SK-N-SH (cell line): ENCODE data around the gene MVB12B. TPM values are rescaled to one million over a fixed set of nuclear protein-coding genes. Genes with fewer than 3 reads are reported as not detected.

Experiments used
- CTCF ChIA-PET: fragments of 300-600, 350-600 bp; formaldehyde crosslinking; extraction: SDS; loops from one replicate; lab custom pipeline; 2021; lab: Yijun Ruan, JAX
- POLR2A ChIA-PET: fragments of 350-600 bp; sonication (Branson Sonifier 250); formaldehyde crosslinking; extraction: SDS; loops from one replicate; lab custom pipeline; 2020; ENCODE audit warnings: antibody characterized with exemption, inconsistent platforms; lab: Yijun Ruan, JAX
- DNase-seq: peaks from one replicate; pipeline ENCODE4 v3.0.0; 2012
- H2AFZ ChIP-seq: fragments of 200-600 bp; sonication (generic); 2 replicates; pipeline ENCODE4 v1.8.1; 2016; ENCODE audit warnings: antibody characterized with exemption, mild to moderate bottlenecking, low read depth
- H3F3A ChIP-seq: fragments of 200-600 bp; sonication (generic); replicated peaks from 2 replicates; pipeline ENCODE3; 2016; ENCODE audit warnings: antibody characterized with exemption, mild to moderate bottlenecking; ENCODE audit not compliant: insufficient read depth
- H3K27ac ChIP-seq, 2 experiments: fragments of 200-500 bp in 1 of 2; fragments of 200-600 bp in 1 of 2; sonication (Bioruptor generic) in 1 of 2; sonication (generic), shearing (Covaris generic) in 1 of 2; 2 replicates each; pipeline versions ENCODE4 v1.5.1 to v1.6.1; 2014 to 2016; ENCODE audit warnings: low read depth in 2 of 2, inconsistent platforms in 1 of 2, low read length in 1 of 2, mild to moderate bottlenecking in 1 of 2, mixed read lengths in 1 of 2
- H3K27me3 ChIP-seq: fragments of 200-600 bp; sonication (generic), shearing (Covaris generic); 2 replicates; pipeline ENCODE4 v1.6.1; 2016; ENCODE audit warnings: mixed run types; ENCODE audit not compliant: insufficient read depth
- H3K36me3 ChIP-seq, 2 experiments: fragments of 200-500 bp in 1 of 2; fragments of 200-600 bp in 1 of 2; sonication (Bioruptor generic) in 1 of 2; sonication (generic) in 1 of 2; replicated peaks in 1 of 2; 2 replicates each; pipeline versions ENCODE3 to v1.5.1; 2014 to 2016; ENCODE audit warnings: low read length in 1 of 2, mild to moderate bottlenecking in 1 of 2; ENCODE audit not compliant: insufficient read depth in 2 of 2, control insufficient read depth in 1 of 2
- H3K4me1 ChIP-seq, 2 experiments: fragments of 200-500 bp in 1 of 2; fragments of 200-600 bp in 1 of 2; sonication (Bioruptor generic) in 1 of 2; sonication (generic), shearing (Covaris generic) in 1 of 2; 2 replicates each; pipeline versions ENCODE4 v1.5.1 to v1.6.1; 2014 to 2016; ENCODE audit warnings: low read depth in 1 of 2, low read length in 1 of 2, mixed run types in 1 of 2; ENCODE audit not compliant: insufficient read depth in 2 of 2, control insufficient read depth in 1 of 2
- H3K4me2 ChIP-seq: fragments of 200-600 bp; sonication (generic), shearing (Covaris generic); 2 replicates; pipeline ENCODE4 v1.6.1; 2017; ENCODE audit warnings: mixed run types
- H3K4me3 ChIP-seq, 2 experiments: fragments of 200-500 bp in 1 of 2; fragments of 200-600 bp in 1 of 2; sonication (Bioruptor generic) in 1 of 2; sonication (generic), shearing (Covaris generic) in 1 of 2; 2 replicates each; pipeline versions ENCODE4 v1.5.1 to v1.8.1; 2014 to 2016; ENCODE audit warnings: low read depth in 2 of 2, inconsistent platforms in 1 of 2, low read length in 1 of 2, mild to moderate bottlenecking in 1 of 2, mixed read lengths in 1 of 2, moderate library complexity in 1 of 2
- H3K79me2 ChIP-seq: fragments of 200-600 bp; sonication (generic); 2 replicates; pipeline ENCODE4 v1.8.1; 2017; ENCODE audit warnings: mild to moderate bottlenecking; ENCODE audit not compliant: insufficient read depth
- H3K9ac ChIP-seq: fragments of 200-600 bp; sonication (generic); 2 replicates; pipeline ENCODE4 v1.6.1; 2017; ENCODE audit warnings: mixed run types
- H3K9me2 ChIP-seq: fragments of 200-600 bp; sonication (generic); 2 replicates; pipeline ENCODE4 v1.6.1; 2017; ENCODE audit warnings: mixed run types
- H3K9me3 ChIP-seq: fragments of 200-600 bp; sonication (generic); 2 replicates; pipeline ENCODE4 v1.6.1; 2017; ENCODE audit warnings: mixed run types, mild to moderate bottlenecking, moderate library complexity
- H4K20me1 ChIP-seq: fragments of 200-600 bp; sonication (generic); 2 replicates; pipeline ENCODE4 v1.6.1; 2017; ENCODE audit warnings: mild to moderate bottlenecking, mixed run types; ENCODE audit not compliant: insufficient read depth
- CHD2 ChIP-seq: fragments of 150-350 bp; IDR thresholded peaks from 2 replicates; pipeline ENCODE4 v1.6.1; 2018; ENCODE audit warnings: low read length; ENCODE audit not compliant: partially characterized antibody
- CTCF ChIP-seq: fragments of 200-600 bp; sonication (generic); IDR thresholded peaks from 2 replicates; pipeline ENCODE4 v1.6.1; 2017; ENCODE audit warnings: antibody characterized with exemption, mild to moderate bottlenecking, moderate library complexity
- ELF1 ChIP-seq: IDR thresholded peaks from 2 replicates; pipeline ENCODE4 v1.4.0; 2012
- EP300 ChIP-seq, 2 experiments: IDR thresholded peaks; 2 replicates each; pipeline versions ENCODE4 v1.4.0 to v1.6.1; 2012; ENCODE audit warnings: borderline replicate concordance in 1 of 2, low read depth in 1 of 2, low read length in 1 of 2
- EZH2phosphoT487 ChIP-seq: fragments of 200-600 bp; sonication (generic); IDR thresholded peaks from 2 replicates; pipeline ENCODE4 v1.6.1; 2017; ENCODE audit warnings: low read depth, mixed run types, mild to moderate bottlenecking, antibody characterized with exemption, moderate library complexity, borderline replicate concordance
- FOSL2 ChIP-seq: IDR thresholded peaks from 2 replicates; pipeline ENCODE4 v1.4.0; 2012; ENCODE audit warnings: low read depth, mild to moderate bottlenecking, moderate library complexity, borderline replicate concordance
- FOXJ3 ChIP-seq: sonication (generic); formaldehyde crosslinking; IDR thresholded peaks from 2 replicates; pipeline ENCODE4 v1.5.1; 2020; ENCODE audit warnings: mild to moderate bottlenecking, missing genetic modification reagents
- FOXM1 ChIP-seq: IDR thresholded peaks from 2 replicates; pipeline ENCODE4 v1.4.0; 2012; ENCODE audit warnings: low read depth, mild to moderate bottlenecking
- GATA2 ChIP-seq: sonication (generic); formaldehyde crosslinking; IDR thresholded peaks from 2 replicates; pipeline ENCODE4 v1.5.0; 2020; ENCODE audit warnings: mild to moderate bottlenecking, missing genetic modification reagents
- MEF2A ChIP-seq: IDR thresholded peaks from 2 replicates; pipeline ENCODE4 v1.4.0; 2012; ENCODE audit warnings: low read depth, borderline replicate concordance
- MXI1 ChIP-seq: IDR thresholded peaks from 2 replicates; pipeline ENCODE4 v1.6.1; 2012; ENCODE audit warnings: mild to moderate bottlenecking, low read depth, low read length, improper control_type of control experiment
- POLR2AphosphoS5 ChIP-seq: IDR thresholded peaks from 2 replicates; pipeline ENCODE4 v1.6.1; 2012; ENCODE audit warnings: low read depth, low read length
- RAD21 ChIP-seq: IDR thresholded peaks from 2 replicates; pipeline ENCODE4 v1.6.1; 2012; ENCODE audit warnings: mild to moderate bottlenecking, low read length
- RFX5 ChIP-seq: IDR thresholded peaks from 2 replicates; pipeline ENCODE4 v1.6.1; 2012; ENCODE audit warnings: mild to moderate bottlenecking, improper control_type of control experiment, low read length
- RXRA ChIP-seq: IDR thresholded peaks from 2 replicates; pipeline ENCODE4 v1.4.0; 2012; ENCODE audit warnings: low read depth, mild to moderate bottlenecking, borderline replicate concordance
- SMC3 ChIP-seq: IDR thresholded peaks from 2 replicates; pipeline ENCODE4 v1.6.1; 2012; ENCODE audit warnings: low read depth, low read length, improper control_type of control experiment
- TAF1 ChIP-seq: IDR thresholded peaks from 2 replicates; pipeline ENCODE4 v1.6.1; 2012; ENCODE audit warnings: low read depth, mild to moderate bottlenecking, low read length, moderate library complexity, borderline replicate concordance
- ZBTB33 ChIP-seq: IDR thresholded peaks from 2 replicates; pipeline ENCODE4 v1.4.0; 2012; ENCODE audit warnings: low read depth, borderline replicate concordance
- WGBS: methylation state at CpG from one replicate; pipeline ENCODE4 v1.1.6; 2017; ENCODE audit warnings: low lambda C conversion rate; 5-methylcytosine and 5-hydroxymethylcytosine counted together
- polyA plus RNA-seq, 3 experiments: library from polyadenylated mRNA; depleted of rRNA; stranded (reverse); fragments of >200 nt; gene quantifications; 2 replicates each; pipeline ENCODE4 v1.2.3, GENCODE V29; 2012
- TF ChIP-seq, protein P1 (sequence below): IDR thresholded peaks from 2 replicates; pipeline ENCODE4 v1.4.0; 2012; ENCODE audit warnings: low read depth
- TF ChIP-seq, protein P2 (sequence below): fragments of 150-350 bp; IDR thresholded peaks from 2 replicates; pipeline ENCODE4 v1.6.1; 2017; ENCODE audit warnings: antibody characterized with exemption, low read length, low read depth, borderline replicate concordance

MVB12B gene
- polyA plus RNA-seq, 1 of the 3 experiments (the other 2 are of a cell fraction): 5.1 TPM

DNA sequence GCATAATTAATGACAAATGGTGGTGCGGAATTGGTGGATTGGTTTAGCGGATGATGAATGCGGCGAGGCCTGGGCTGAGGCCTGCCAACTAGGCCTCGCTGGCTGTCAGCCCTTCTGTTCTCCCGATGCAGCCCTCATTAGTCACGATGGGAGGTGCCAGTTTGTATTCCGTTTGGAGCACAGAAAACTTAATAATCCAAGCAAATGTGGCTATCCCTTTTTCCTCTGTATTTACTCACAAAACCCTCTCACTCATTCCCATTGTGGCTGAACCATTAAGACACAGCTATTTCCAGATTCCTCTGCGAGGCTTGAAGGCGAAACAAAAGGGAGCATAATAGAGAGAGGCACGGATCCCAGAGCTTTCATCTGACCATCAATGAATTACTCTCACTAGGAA is 114.3 kb downstream of the MVB12B start:
- Histone ChIP-seq H3F3A (peaks cover 9% of the 10 kb centered on the region), H3K9me2 (no peaks in the 10 kb centered on the region), H3K27me3 (no peaks in the 10 kb centered on the region), H3K4me3 (no peak overlapping the region), H3K9me3 (no peaks in the 10 kb centered on the region), H3K36me3 (peaks cover 2 to 8% of the 10 kb centered on the region in 2 experiments), H3K4me2 (no peak overlapping the region), H3K27ac (no peak overlapping the region; a peak in 1 of 4 replicates), H3K9ac (no peak overlapping the region), H4K20me1 (no peaks in the 10 kb centered on the region), H2AFZ (no peak overlapping the region), H3K4me1 (peaks cover 15 to 40% of the 10 kb centered on the region in 2 experiments), H3K79me2 (no peaks in the 10 kb centered on the region)
- ChIA-PET POLR2A (no interaction called here), CTCF (interaction anchor here (1.0 to 1.4 kb wide), 3 partner anchors 23 to 50 kb away, joined by 3 to 7 read pairs (median 4); no protein-coding TSS in a partner anchor)
- WGBS: 97% methylated on average over 11 of the region's 11 CpGs
- DNase-seq: no peak
- TF ChIP-seq MXI1 (no peak), RAD21 (no peak), MEF2A (no peak), FOXJ3 (no peak), ZBTB33 (no peak), TAF1 (no peak), RXRA (no peak), CTCF (no peak), EP300 (IDR thresholded peaks at IDR 0.05; ENCODE audit: borderline replicate concordance in 1 of 2, low read depth in 1 of 2, low read length in 1 of 2) (no peak), POLR2AphosphoS5 (no peak), EZH2phosphoT487 (no peak), FOSL2 (no peak), GATA2 (CRISPR knock-in tag) (no peak), RFX5 (no peak), FOXM1 (no peak), CHD2 (no peak), SMC3 (no peak), ELF1 (no peak)
- TF ChIP-seq, protein P1, sequence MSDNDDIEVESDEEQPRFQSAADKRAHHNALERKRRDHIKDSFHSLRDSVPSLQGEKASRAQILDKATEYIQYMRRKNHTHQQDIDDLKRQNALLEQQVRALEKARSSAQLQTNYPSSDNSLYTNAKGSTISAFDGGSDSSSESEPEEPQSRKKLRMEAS: no peak
- TF ChIP-seq, protein P2, sequence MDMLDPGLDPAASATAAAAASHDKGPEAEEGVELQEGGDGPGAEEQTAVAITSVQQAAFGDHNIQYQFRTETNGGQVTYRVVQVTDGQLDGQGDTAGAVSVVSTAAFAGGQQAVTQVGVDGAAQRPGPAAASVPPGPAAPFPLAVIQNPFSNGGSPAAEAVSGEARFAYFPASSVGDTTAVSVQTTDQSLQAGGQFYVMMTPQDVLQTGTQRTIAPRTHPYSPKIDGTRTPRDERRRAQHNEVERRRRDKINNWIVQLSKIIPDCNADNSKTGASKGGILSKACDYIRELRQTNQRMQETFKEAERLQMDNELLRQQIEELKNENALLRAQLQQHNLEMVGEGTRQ: no peak
